Sigmoid colon (tissue), 7 donors: Measurements from ENCODE around the gene RIMKLA. TPM values are rescaled to one million over a fixed set of nuclear protein-coding genes. Genes with fewer than 3 reads are reported as not detected.

Experiments used
- DNase-seq: peaks from one replicate; pipeline ENCODE4 v3.0.0-alpha.2; 2019
- H3K27ac ChIP-seq, 4 donors: fragments of 200-600 bp; sonication (generic); one replicate each; pipeline ENCODE4 v1.5.1; 2016 to 2019; ENCODE audit warnings: mild to moderate bottlenecking in 1 of 4
- H3K27me3 ChIP-seq, 3 donors: fragments of 200-600 bp; sonication (generic); one replicate each; pipeline ENCODE4 v1.5.1; 2019; ENCODE audit warnings: mild to moderate bottlenecking in 1 of 3
- H3K36me3 ChIP-seq, 4 donors: fragments of 200-600 bp; sonication (generic); one replicate each; pipeline ENCODE4 v1.5.1; 2016 to 2019
- H3K4me1 ChIP-seq, 4 donors: fragments of 200-600 bp; sonication (generic); one replicate each; pipeline ENCODE4 v1.5.1; 2017 to 2019
- H3K4me3 ChIP-seq, 4 donors: fragments of 200-600 bp; sonication (generic); one replicate each; pipeline ENCODE4 v1.5.1; 2017 to 2019; ENCODE audit warnings: mild to moderate bottlenecking in 2 of 4, moderate library complexity in 1 of 4
- H3K9me3 ChIP-seq, 4 donors: fragments of 200-600 bp in 3 of 4; sonication (generic) in 3 of 4; one replicate each; pipeline versions ENCODE4 v1.5.1 to v1.6.1; 2013 to 2019
- CTCF ChIP-seq, 4 experiments: fragments of 450-650 bp in 3 of 4; fragments of 200-600 bp in 1 of 4; IDR thresholded peaks; one replicate each; pipeline ENCODE4 v1.5.1; 2016 to 2019; ENCODE audit warnings: antibody characterized with exemption in 4 of 4, mild to moderate bottlenecking in 3 of 4, moderate library complexity in 2 of 4
- EP300 ChIP-seq, 4 donors: sonication (generic); formaldehyde crosslinking; IDR thresholded peaks; one replicate each; pipeline ENCODE4 v1.6.1; 2017; ENCODE audit warnings: antibody characterized with exemption in 4 of 4
- POLR2A ChIP-seq, 2 donors: fragments of 450-650 bp; IDR thresholded peaks; one replicate each; pipeline ENCODE4 v1.6.1; 2016; ENCODE audit warnings: antibody characterized with exemption in 2 of 2, mild to moderate bottlenecking in 2 of 2, moderate library complexity in 2 of 2
- POLR2AphosphoS5 ChIP-seq, 4 donors: sonication (generic); formaldehyde crosslinking; IDR thresholded peaks; one replicate each; pipeline ENCODE4 v1.6.1; 2017; ENCODE audit warnings: antibody characterized with exemption in 4 of 4
- whole genome bisulfite sequencing, 2 donors: extraction: QIAGEN DNeasy Blood & Tissue Kit; methylation state at CpG; one replicate each; pipeline ENCODE4 v1.1.7; 2013; 5-methylcytosine and 5-hydroxymethylcytosine counted together
- intact Hi-C: fragments of 100-400 bp; cut with DNase I; formaldehyde crosslinking; loops from one replicate; pipeline ENCODE4 v1.15.1; 2023
- polyA plus RNA-seq, 3 donors: library from polyadenylated mRNA; stranded (reverse); fragments of 200-250 nt; gene quantifications; one replicate each; pipeline ENCODE4 v1.2.3, GENCODE V29; 2013
- total RNA-seq, 4 donors: library from RNA; depleted of rRNA; stranded (reverse); fragments of >200 nt; gene quantifications; one replicate each; pipeline ENCODE4 v1.1.0, GENCODE V29; 2016
- donor health status: healthy with polysubstance abuse.
- donor health status: Bipolar disorder and iron deficiency.
- donor health status: healthy.

The RIMKLA gene
- total and polyA plus RNA-seq, 7 donors, result 2.1 to 11.4 (median 4.1) TPM

DNA sequence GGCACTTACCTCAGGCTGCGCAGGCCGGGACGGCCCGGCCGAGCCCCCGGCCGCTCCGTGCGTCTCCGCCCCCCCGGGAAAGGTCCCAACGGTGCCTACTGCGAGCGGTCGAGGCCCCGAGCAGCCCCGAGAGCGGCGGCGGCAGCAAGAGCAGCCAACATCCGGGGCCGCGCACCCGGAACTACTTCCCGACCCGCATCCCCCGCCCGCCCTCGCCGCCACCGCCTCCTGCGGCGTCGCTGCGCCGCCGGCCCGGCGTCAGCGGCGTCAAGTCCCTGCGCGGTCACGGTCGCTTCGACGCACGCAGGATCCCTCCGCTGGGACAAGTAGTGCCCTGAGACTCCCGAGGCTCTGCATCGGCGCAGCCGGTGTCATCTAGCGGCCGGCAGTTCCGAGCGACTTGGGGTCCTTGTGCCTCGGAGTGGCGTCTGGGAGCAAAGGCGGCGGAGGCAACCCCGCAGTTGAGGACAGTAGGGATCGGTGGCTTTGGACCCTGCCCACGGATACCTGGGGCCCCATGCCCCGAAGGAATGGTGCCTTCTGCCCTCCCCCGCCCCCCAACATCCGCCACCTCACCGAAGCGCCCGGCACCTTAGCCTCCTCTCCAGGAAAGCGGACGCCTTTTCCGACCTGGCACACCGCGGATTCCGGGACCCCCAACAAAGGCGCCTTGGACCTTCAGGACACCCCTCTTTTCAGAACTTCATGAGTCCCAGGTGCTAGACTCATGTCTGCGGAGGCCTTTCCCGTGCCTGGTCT lies 45.4 kb upstream of the RIMKLA start, which contains the start of gene FOXJ3:
FOXJ3 (minus strand) TSS at position 186 of the 759 bp plus-strand sequence. CDS start 24,142 bp downstream, outside the sequence.
- peak; percentile 95 for DNase-seq
- Histone ChIP-seq H3K9me3 (no peaks in the 10 kb centered on the region), H3K4me3 (peak within 1 kb of the TSS; percentile 80 to 97 (median 89)), H3K4me1 (peaks cover 0 to 37% (median 32%) of the 10 kb centered on the region in 4 donors), H3K27ac (peak within 1 kb of the TSS; percentile 92 to 97 (median 96)), H3K36me3 (no peaks in the 10 kb centered on the region), H3K27me3 (no peaks in the 10 kb centered on the region)
- 1% methylated on average over 79 of the region's 79 CpGs for WGBS, 2 donors
- intact Hi-C loops, result loop anchor here (1.0 to 10.0 kb wide), 6 partner anchors 47 to 430 kb away; partner anchors contain the start of genes C1orf50, P3H1, PPCS and PPIH
- no peak for TF ChIP-seq CTCF (IDR thresholded peaks at IDR 0.05)
- TF ChIP-seq EP300 (IDR thresholded peaks at IDR 0.05), result no peak
- TF ChIP-seq POLR2A (IDR thresholded peaks at IDR 0.05), result peak; percentile 28
- TF ChIP-seq POLR2AphosphoS5 (IDR thresholded peaks at IDR 0.05), result peak; percentile 80 to 90 (median 87)

DNA sequence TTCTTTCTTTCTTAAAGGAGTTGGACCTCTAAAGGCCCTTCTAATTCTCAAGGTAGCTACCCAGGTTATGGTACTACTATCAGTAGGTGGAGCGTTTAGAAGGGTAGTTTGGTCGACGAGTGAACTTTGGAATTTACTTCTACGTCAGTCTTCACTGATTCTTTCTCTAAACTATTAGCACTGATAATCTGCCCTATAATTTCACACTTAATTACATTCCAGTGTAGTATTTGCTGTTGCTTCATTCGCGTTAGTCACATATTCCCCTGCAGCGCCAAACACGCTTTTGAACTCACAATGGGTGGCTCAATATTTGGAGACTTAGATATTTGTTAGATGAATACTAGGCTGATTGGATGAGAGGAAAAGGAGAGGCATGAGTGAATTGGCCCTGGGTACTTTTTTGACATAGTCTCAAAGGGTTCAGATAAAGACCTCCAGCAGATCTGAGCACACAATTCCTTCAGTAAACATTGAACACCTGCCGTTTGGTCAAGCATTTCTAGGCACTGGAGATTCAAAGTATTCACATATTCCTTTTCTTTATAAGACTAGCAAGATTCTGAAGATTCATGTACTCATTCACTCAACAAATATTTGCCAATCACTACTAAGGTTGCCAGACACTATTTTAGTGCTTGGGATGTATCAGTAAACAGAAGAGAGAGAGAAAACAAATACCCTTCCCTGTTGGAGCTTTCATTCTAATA lies 44.6 kb upstream of the RIMKLA start:
- Histone ChIP-seq H3K27me3 (no peaks in the 10 kb centered on the region), H3K27ac (peak overlapping the region; percentile 92 to 97 (median 96)), H3K4me1 (peaks cover 0 to 35% (median 30%) of the 10 kb centered on the region in 4 donors), H3K36me3 (no peaks in the 10 kb centered on the region), H3K9me3 (no peaks in the 10 kb centered on the region), H3K4me3 (peak overlapping the region; percentile 80 to 97 (median 89))
- no peak for DNase-seq
- WGBS, 2 donors, result 5 to 7% methylated on average over 9 of the region's 9 CpGs
- intact Hi-C loops, result loop anchor here (1.0 to 10.0 kb wide), 7 partner anchors 46 to 429 kb away; partner anchors contain the start of genes C1orf50, P3H1, PPCS and PPIH
- TF ChIP-seq POLR2AphosphoS5 (IDR thresholded peaks at IDR 0.05) (peak in 2 of 4 donors; percentile 9 to 18), POLR2A (IDR thresholded peaks at IDR 0.05) (no peak)

- no peak for TF ChIP-seq CTCF (IDR thresholded peaks at IDR 0.05)
- no peak for TF ChIP-seq POLR2AphosphoS5 (IDR thresholded peaks at IDR 0.05)
- no peak for TF ChIP-seq POLR2A (IDR thresholded peaks at IDR 0.05)
- no peak for TF ChIP-seq EP300 (IDR thresholded peaks at IDR 0.05)
- H3K36me3 ChIP-seq, result no peaks in the 10 kb centered on the region
- H3K27ac ChIP-seq, result no peak overlapping the region
- H3K4me1 ChIP-seq, result peaks cover 0 to 30% (median 28%) of the 10 kb centered on the region in 4 donors
- H3K4me3 ChIP-seq, result no peak overlapping the region
- H3K27me3 ChIP-seq, result no peaks in the 10 kb centered on the region
- intact Hi-C loops, result loop anchor here (2.0 to 10.0 kb wide), 5 partner anchors 45 to 428 kb away; partner anchors contain the start of genes C1orf50, P3H1, PPIH and RIMKLA
- DNase-seq, result no peak
- H3K9me3 ChIP-seq, result no peaks in the 10 kb centered on the region
- 85 to 92% methylated on average over 6 of the region's 6 CpGs for whole genome bisulfite sequencing, 2 donors
Measured at GRCh38 chr1:42336978-42337377, 43.6 kb upstream of the RIMKLA start.

GRCh38 chr1:42340093-42340492 lies 40.5 kb upstream of the RIMKLA start:
- WGBS, 2 donors, result 11 to 58% methylated on average over 2 of the region's 2 CpGs
- intact Hi-C loops, result no loop called here
- H3K27ac ChIP-seq, result no peak overlapping the region

More at GRCh38 chr1:42340093-42340492, 40.5 kb upstream of the RIMKLA start:
- no peaks in the 10 kb centered on the region for H3K9me3 ChIP-seq
- no peak for TF ChIP-seq POLR2AphosphoS5 (IDR thresholded peaks at IDR 0.05)
- TF ChIP-seq CTCF (IDR thresholded peaks at IDR 0.05), result no peak
- no peak for TF ChIP-seq EP300 (IDR thresholded peaks at IDR 0.05)
- TF ChIP-seq POLR2A (IDR thresholded peaks at IDR 0.05), result no peak
- H3K27me3 ChIP-seq, result no peaks in the 10 kb centered on the region
- H3K4me3 ChIP-seq, result no peak overlapping the region
- no peaks in the 10 kb centered on the region for H3K36me3 ChIP-seq
- peaks cover 0 to 7% (median 7%) of the 10 kb centered on the region in 4 donors for H3K4me1 ChIP-seq
- no peak for DNase-seq
